ENCODE measurements around the gene FHOD3.

Gene FHOD3

GRCh38 chr18:36527740-36528455 lies 230.4 kb downstream of the FHOD3 start:
- TF ChIP-seq POLR2AphosphoS5 (IDR thresholded peaks at IDR 0.05; ENCODE audit: low read depth, low read length) = no peak
- no peak for TF ChIP-seq SIN3A (IDR thresholded peaks at IDR 0.05; ENCODE audit: borderline replicate concordance, insufficient read depth, low read length)
- TF ChIP-seq FOXP2 (optimal IDR thresholded peaks at IDR 0.05; ENCODE audit: borderline replicate concordance, extremely low read depth, extremely low read length, insufficient read depth) = no peak
- no peak for TF ChIP-seq TAF1 (IDR thresholded peaks at IDR 0.05; ENCODE audit: borderline replicate concordance, insufficient read depth, low read length)
- TF ChIP-seq, protein P1, sequence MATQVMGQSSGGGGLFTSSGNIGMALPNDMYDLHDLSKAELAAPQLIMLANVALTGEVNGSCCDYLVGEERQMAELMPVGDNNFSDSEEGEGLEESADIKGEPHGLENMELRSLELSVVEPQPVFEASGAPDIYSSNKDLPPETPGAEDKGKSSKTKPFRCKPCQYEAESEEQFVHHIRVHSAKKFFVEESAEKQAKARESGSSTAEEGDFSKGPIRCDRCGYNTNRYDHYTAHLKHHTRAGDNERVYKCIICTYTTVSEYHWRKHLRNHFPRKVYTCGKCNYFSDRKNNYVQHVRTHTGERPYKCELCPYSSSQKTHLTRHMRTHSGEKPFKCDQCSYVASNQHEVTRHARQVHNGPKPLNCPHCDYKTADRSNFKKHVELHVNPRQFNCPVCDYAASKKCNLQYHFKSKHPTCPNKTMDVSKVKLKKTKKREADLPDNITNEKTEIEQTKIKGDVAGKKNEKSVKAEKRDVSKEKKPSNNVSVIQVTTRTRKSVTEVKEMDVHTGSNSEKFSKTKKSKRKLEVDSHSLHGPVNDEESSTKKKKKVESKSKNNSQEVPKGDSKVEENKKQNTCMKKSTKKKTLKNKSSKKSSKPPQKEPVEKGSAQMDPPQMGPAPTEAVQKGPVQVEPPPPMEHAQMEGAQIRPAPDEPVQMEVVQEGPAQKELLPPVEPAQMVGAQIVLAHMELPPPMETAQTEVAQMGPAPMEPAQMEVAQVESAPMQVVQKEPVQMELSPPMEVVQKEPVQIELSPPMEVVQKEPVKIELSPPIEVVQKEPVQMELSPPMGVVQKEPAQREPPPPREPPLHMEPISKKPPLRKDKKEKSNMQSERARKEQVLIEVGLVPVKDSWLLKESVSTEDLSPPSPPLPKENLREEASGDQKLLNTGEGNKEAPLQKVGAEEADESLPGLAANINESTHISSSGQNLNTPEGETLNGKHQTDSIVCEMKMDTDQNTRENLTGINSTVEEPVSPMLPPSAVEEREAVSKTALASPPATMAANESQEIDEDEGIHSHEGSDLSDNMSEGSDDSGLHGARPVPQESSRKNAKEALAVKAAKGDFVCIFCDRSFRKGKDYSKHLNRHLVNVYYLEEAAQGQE (IDR thresholded peaks at IDR 0.05; ENCODE audit: insufficient read depth in 1 of 2, low read depth in 2 of 2, low read length in 2 of 2) = no peak

DNA sequence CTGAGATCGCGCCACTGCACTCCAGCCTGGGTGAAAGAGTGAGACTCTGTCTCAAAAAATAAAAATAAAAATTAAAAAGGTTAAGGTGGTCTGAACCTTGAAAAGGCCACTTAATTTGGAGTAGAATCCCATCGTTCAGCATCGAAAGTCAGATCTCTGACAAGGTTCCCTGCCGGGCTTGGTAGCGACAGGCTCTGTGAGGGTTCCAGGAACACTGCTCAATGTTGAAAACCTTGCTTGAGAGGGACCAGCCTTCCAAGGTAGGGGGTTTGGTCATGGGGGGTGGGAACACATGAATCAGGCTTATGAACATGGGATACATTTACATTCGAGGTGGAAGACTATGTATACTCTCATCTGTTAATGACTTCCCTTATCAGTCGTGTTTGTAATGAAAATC lies 232.2 kb downstream of the FHOD3 start:
- TF ChIP-seq, protein P1 (IDR thresholded peaks at IDR 0.05; ENCODE audit: insufficient read depth in 1 of 2, low read depth in 2 of 2, low read length in 2 of 2) = no peak
- TF ChIP-seq FOXP2 (optimal IDR thresholded peaks at IDR 0.05; ENCODE audit: borderline replicate concordance, extremely low read depth, extremely low read length, insufficient read depth) (no peak), POLR2AphosphoS5 (IDR thresholded peaks at IDR 0.05; ENCODE audit: low read depth, low read length) (no peak), SIN3A (IDR thresholded peaks at IDR 0.05; ENCODE audit: borderline replicate concordance, insufficient read depth, low read length) (no peak), TAF1 (IDR thresholded peaks at IDR 0.05; ENCODE audit: borderline replicate concordance, insufficient read depth, low read length) (no peak)

DNA sequence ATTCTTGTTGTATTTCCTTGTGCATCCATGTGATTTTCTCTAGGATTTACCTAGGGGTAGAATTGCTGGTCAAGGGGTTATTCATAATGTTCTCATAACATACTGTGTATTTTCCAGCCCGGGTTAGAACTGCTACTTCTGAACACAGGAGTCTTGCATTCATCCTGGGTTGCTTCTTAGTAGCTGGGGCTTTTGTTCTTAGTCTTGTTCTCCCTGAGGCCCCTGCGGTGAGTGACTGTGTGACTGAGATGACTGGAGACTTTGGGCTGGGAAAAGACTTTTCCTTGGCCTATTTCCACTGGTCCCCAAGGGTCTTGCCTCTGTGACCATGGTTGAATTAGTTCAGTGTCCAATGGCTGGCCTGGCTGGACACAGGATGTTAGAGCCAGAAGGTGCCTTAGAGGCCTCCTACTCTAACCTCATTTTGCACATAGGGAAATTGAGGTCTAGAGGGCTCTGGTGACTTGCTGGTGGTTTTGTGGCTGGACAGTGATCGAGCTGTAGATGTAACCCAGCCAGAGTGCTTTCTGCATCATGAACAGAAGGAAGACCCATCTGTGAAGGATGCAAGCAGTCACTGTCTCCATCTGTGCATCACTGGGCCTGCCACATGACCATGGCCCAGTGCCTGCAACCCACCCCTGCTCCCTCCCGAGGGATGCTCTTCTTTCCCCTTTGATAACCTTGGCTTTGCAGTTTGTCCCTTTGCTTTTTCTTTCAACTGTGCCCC lies 233.3 kb downstream of the FHOD3 start:
- TF ChIP-seq TAF1 (IDR thresholded peaks at IDR 0.05; ENCODE audit: borderline replicate concordance, insufficient read depth, low read length) = no peak
- no peak for TF ChIP-seq FOXP2 (optimal IDR thresholded peaks at IDR 0.05; ENCODE audit: borderline replicate concordance, extremely low read depth, extremely low read length, insufficient read depth)
- no peak for TF ChIP-seq SIN3A (IDR thresholded peaks at IDR 0.05; ENCODE audit: borderline replicate concordance, insufficient read depth, low read length)
- TF ChIP-seq, protein P1 (IDR thresholded peaks at IDR 0.05; ENCODE audit: insufficient read depth in 1 of 2, low read depth in 2 of 2, low read length in 2 of 2) = no peak
- TF ChIP-seq POLR2AphosphoS5 (IDR thresholded peaks at IDR 0.05; ENCODE audit: low read depth, low read length) = no peak

- no peak for TF ChIP-seq SIN3A (IDR thresholded peaks at IDR 0.05; ENCODE audit: borderline replicate concordance, insufficient read depth, low read length)
- TF ChIP-seq POLR2AphosphoS5 (IDR thresholded peaks at IDR 0.05; ENCODE audit: low read depth, low read length) = no peak
- TF ChIP-seq, protein P1 (IDR thresholded peaks at IDR 0.05; ENCODE audit: insufficient read depth in 1 of 2, low read depth in 2 of 2, low read length in 2 of 2) = no peak
- no peak for TF ChIP-seq FOXP2 (optimal IDR thresholded peaks at IDR 0.05; ENCODE audit: borderline replicate concordance, extremely low read depth, extremely low read length, insufficient read depth)
- TF ChIP-seq TAF1 (IDR thresholded peaks at IDR 0.05; ENCODE audit: borderline replicate concordance, insufficient read depth, low read length) = no peak
Measured at GRCh38 chr18:36531636-36532035, 234.1 kb downstream of the FHOD3 start.

Measured in PFSK-1 (cell line).